Right renal cortex interstitium (tissue), 3 donors: ENCODE measurements around the gene WHRN. TPM values are rescaled to one million over a fixed set of nuclear protein-coding genes. Genes with fewer than 3 reads are reported as not detected.

ENCODE experiments used
- polyA plus RNA-seq, 3 donors: library from polyadenylated mRNA; unstranded; fragments of 120-200 nt; gene quantifications; one replicate each; pipeline ENCODE4 v1.2.1, GENCODE V29; 2013; ENCODE audit not compliant: insufficient read length in 3 of 3

The WHRN gene
- polyA plus RNA-seq, 3 donors, result 6.2 to 7.0 (median 6.8) TPM

Other genes starting within 250 kb of the WHRN start
- gene ORM1, start 182.4 kb downstream of the WHRN start, polyA plus RNA-seq, result under 1 TPM in 2 of 3 donors, not detected in 1; 0.25 to 0.53 TPM
- gene ORM2, start 175.6 kb downstream of the WHRN start, polyA plus RNA-seq, result not detected
- 10 to 100 TPM; 10.5 to 11.1 (median 11.0) TPM for gene AKNA, start 117.5 kb downstream of the WHRN start, polyA plus RNA-seq
- gene ATP6V1G1, start 82.3 kb upstream of the WHRN start, polyA plus RNA-seq, result 100 to 1,000 TPM; 246 to 262 (median 260) TPM
- 10 to 100 TPM in 1 of 3 donors, 1 to 10 TPM in 2; 8.4 to 11.0 (median 9.4) TPM for gene TMEM268, start 105.8 kb upstream of the WHRN start, polyA plus RNA-seq
- not detected for gene TEX53, start 152.3 kb upstream of the WHRN start, polyA plus RNA-seq
- not detected for gene TEX48, start 176.7 kb upstream of the WHRN start, polyA plus RNA-seq